Measurements from ENCODE around the gene PTPRD.

Gene PTPRD

GRCh38 chr9:9231946-9232345 lies 1380.9 kb downstream of the PTPRD start:
- DNase-seq, result no peak

DNA sequence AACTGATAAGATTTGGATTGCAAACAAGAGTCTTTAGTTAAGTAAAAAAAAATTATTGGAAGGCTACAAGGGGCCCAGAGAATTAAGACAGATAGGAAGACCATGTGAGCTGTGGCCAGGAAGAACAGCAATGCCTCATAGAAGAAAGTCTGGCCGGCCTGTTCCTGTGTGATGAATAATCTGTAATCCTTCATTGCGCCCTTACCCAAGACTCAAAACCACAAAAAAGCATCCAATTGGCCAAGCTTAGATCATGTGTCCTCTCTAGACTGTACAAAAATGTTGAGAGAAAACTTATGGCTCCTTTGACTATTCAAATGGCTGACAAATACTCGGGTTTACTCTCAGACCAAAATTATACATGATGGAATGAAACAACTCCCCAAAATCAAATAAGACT lies 1383.5 kb downstream of the PTPRD start:
- no peak for DNase-seq

DNA sequence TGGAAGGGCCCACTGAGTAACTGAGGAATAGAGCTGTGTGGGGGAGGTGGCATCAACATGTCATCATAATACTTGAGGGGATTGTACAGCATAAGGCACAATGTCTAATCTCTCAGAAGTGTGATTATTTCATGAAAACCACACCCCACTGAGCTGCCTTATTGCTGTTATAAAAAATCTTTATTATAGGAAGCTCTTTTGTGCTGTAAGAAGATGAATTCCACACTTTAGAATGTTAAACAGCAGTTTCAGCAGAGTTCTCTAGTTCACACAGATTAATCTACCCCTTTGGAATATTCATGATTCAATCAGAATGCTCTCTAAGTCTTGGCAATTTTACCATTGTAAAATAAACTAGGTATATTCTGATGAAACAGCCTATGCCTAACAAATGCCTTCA lies 1389.6 kb downstream of the PTPRD start:
- no peak for DNase-seq

DNA sequence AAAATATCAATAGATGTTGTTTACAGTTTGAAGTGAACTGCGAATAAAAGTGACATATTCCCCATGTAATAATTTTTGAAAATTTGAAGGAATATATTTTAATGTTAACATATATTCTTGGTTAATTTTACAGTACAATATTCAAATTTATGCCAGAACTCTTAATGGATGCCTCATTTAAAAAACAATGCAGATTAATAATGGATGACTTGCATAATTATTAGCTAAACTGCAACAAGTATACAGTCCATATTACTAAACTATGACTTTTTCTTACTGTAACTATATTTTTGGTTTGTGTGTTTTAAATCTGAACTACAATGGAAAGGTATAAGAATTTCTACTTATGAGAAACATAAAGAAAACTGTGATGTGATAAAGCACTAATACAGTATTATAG lies 1390.1 kb downstream of the PTPRD start:
- no peak for DNase-seq

GRCh38 chr9:9216934-9217333 lies 1395.9 kb downstream of the PTPRD start:
- DNase-seq, result no peak

- DNase-seq, result no peak
Measured at GRCh38 chr9:9215050-9215449, 1397.8 kb downstream of the PTPRD start.

DNA sequence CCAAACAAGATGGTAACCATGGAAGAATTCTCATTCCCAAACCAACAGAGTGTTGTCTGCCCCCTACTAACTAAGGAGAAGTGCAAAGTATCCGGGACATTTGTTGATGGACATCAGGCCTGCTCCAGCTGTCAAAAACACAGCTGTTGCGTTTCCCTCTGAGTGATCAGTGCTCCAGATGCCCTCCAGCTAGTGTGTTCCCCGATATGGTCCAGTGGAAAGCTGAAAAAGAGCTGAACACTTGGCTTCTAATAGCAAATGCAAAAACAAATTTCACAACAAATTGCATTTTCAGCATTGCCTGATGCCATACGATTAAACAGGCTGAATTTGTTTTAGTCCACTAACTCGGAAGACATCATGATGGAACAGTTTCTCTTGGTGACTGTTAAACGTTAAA lies 1398.7 kb downstream of the PTPRD start:
- DNase-seq, result peak; percentile 57

DNA sequence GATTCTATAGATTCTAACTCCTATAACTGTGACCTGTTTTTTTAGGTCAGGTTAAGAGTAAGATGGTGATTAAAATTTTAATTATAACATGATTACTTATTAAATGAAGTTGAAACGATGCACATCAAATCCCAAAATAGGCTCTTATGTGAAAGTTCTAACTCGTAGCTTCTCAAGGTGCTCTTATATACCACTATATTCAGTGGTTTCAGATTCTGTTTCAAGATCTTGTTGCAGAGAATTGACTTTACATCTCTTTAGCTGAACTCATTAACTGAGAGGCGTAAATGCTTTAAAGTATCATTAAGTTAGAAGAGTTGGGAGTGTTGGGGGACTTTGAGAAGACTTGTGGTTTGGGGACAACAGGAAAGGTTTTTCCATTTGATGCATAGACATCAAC lies 1399.8 kb downstream of the PTPRD start:
- DNase-seq, result no peak

GRCh38 chr9:9202276-9202675 lies 1410.5 kb downstream of the PTPRD start:
- no peak for DNase-seq

- no peak for DNase-seq
Measured at GRCh38 chr9:9186086-9186485, 1426.7 kb downstream of the PTPRD start.

GRCh38 chr9:9182431-9182830 lies 1430.4 kb downstream of the PTPRD start:
- no peak for DNase-seq

DNA sequence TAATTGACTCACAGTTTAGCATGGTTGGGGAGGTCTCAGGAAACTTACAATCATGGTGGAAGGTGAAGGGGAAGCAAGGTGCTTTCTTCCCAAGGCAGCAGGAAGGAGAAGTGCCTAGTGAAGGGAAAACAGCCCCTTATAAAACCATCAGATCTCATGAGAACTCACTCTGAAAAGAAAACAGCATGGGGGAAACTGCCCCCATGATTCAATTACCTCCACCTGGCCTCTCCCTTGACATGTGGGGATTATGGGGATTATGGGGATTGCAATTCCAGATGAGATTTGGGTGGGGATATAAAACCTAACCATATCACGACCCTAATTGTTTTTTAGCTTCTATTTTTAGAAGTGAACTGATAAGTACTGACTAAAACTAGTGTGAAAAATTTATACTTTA lies 1435.7 kb downstream of the PTPRD start:
- DNase-seq, result no peak

- DNase-seq, result no peak
Measured at GRCh38 chr9:9174358-9174757, 1438.4 kb downstream of the PTPRD start.

DNA sequence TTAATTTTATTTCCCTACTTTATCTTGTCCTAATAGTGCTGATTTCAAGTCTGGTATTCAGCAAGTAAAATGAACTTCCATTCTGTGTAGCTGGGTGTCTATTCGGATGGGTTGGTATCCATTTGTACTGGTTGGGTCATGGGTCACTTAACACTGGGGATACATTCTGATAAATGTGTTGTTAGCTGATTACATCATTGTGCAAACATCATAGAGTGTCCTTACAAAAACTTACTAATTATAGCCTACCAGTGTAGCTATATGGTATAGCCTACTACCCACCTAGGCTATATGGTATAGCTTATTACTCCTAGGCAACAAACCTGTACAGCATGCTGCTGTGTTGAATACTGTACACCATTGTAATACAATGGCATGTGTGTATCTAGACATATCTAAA lies 1439.5 kb downstream of the PTPRD start:
- DNase-seq, result no peak

DNA sequence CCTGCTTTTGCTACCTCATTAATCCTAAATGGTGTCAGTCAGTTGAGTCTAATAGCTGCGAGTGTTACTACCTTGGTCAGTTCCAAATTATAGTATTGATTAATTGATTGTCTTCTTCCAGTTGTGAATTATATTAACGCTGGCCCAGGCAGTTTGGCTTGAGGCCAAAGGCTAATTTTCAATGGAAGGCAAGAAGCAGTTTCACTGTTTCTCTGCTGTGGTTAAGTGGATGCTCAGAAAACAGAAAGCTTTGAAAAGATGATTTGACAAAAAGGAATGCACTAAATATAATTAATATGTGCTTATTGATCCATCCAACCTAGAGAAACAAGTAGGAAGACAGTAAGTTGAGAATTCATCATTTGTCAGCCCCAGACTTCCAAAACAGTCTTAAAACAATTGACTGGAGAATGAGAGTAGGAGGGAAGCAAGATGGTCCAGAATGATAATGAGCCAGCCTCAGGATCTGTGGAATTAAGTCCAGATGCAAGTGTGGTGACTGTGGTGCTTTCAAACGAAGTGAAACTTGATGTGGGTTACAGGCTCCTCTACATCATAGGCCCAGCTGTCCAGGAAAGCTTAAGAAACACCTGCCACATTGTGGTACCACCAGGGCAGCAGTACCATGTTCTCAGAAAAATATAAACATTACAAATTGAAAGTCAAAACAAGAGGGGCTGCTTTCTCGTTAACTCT lies 1442.2 kb downstream of the PTPRD start:
- peak; percentile 18 for DNase-seq

- no peak for DNase-seq
Measured at GRCh38 chr9:9142001-9142400, 1470.8 kb downstream of the PTPRD start.

DNA sequence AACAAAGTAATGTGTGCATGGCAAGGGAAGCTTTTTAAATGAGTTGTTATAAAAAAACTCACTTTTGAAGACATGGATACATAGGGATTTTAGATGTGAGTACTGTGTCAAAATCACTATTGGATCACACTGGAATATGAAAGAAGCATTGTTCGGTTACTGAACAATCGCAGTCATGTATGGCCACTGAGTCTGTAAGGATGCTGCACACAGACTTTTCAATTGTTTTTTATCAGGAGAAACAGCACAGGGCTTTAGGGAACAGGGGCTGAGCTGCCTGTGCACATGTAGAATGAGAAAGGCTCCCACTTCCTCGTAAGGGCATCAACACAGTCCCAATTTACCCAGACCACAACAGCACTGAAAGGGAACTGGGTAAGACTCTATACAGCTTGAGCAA lies 1479.3 kb downstream of the PTPRD start:
- no peak for DNase-seq

DNA sequence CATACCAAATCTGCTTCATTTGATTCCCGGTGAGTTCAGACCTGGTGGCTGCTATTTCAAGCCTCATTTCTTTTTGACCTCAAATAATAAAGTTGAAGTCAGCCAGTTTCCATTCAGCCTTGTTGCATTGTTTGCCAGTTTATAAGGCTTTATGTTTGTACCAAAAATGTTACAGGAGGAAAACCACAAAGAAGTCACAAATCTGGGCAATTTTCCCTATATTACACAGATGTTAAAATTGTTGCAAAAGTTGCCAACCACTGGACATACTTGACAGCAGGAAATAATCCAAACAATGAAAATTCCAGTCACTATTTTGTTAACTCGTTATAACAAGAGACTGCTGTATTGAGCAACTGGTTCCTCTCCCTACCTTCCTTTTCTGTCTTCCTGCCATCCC lies 1488.2 kb downstream of the PTPRD start:
- peak; percentile 8 for DNase-seq

DNA sequence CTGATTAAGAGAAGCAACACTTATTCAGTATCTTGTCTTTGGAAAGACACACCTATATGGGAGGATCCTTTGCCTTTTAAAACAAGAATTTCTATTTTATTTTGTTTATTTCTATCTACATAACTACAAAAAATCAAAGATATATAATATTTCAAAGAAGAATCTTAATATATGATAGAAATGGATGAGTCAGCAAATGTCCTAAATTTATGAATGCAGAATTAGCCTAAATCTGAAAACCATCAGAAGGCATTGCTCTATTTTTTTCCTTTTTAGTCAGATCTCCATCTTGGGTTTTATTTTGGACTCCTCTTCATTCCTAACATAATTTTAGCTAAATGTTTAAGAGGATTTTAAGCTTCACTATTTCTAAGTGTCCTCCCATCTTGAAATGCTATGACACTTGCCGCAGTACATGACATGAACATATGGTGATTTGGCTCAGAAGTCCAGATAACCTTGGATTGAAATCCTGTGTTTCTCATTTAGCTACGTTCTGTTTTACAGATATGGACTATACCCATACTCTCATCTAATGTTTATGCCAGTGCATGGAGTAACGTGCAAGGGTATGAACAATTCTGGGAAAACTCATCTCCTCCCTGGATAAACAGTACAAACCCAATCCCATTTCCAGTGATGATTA lies 1490.4 kb downstream of the PTPRD start:
- no peak for DNase-seq

DNA sequence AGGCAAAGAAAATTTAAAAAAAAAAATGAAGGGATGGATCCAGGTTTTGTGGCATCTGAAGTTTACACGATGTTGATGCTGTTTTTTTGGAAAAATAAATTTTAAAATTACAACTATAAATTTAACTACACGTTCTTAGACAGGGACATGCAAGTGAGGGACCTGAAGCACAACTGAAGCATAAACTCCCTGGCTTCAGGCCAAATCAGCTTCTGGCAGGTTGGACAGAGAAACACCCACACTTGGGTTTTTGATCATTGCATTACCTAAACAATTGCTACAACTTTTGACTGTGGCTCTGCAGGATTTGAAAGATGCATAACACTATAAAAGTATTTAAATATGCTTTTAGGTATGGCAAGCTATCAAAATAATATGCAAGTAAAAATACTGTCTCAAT lies 1494.9 kb downstream of the PTPRD start:
- peak; percentile 13 for DNase-seq

- DNase-seq, result peak; percentile 44
Measured at GRCh38 chr9:9112001-9112720, 1500.6 kb downstream of the PTPRD start.

DNA sequence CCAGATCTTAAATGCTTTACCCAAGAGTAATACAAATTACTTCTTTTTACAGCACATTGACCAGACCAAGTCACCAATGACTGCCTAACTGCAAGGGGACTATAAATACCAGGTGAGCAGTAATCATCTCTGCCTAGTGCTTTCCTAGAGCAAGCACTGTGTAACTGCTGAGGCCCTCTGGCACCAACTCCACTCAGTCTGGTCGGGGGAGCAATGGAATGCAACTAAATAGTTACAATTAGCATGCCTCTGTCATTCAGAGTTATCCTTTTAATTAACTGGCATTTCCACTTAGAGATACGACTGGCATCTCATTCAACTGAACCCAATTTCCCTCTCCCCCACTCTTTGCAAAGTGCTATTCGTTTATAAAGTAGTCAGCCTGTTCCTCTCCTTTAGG lies 1504.2 kb downstream of the PTPRD start:
- no peak for DNase-seq

GRCh38 chr9:9102295-9102694 lies 1510.5 kb downstream of the PTPRD start:
- no peak for DNase-seq

- DNase-seq, result no peak
Measured at GRCh38 chr9:9100070-9100469, 1512.7 kb downstream of the PTPRD start.

All from eye (tissue), 1 donor.